Kidney (tissue), 14 donors: ENCODE measurements around the gene OR7D2. TPM values are rescaled to one million over a fixed set of nuclear protein-coding genes. Genes with fewer than 3 reads are reported as not detected.

Experiments
- DNase-seq, 5 donors: peaks; one replicate each; pipeline ENCODE4 v3.0.0-alpha.2; 2013 to 2020
- FAIRE-seq: peaks from 2 replicates; lab custom pipeline; 2012; peaks lifted over from hg19 to GRCh38; lab: Jason Lieb, UNC
- H3K27ac ChIP-seq, 2 donors: one replicate each; pipeline ENCODE4 v1.7.0; 2013; ENCODE audit warnings: low read depth in 2 of 2, low read length in 2 of 2, inconsistent platforms in 1 of 2
- H3K27me3 ChIP-seq: one replicate; pipeline ENCODE4 v1.7.1; 2013; ENCODE audit warnings: low read length, inconsistent platforms; ENCODE audit not compliant: control insufficient read depth, insufficient read depth
- H3K36me3 ChIP-seq, 3 donors: one replicate each; pipeline versions ENCODE4 v1.7.0 to v1.7.1; 2013; ENCODE audit warnings: low read length in 3 of 3, control low read depth in 1 of 3, inconsistent platforms in 1 of 3; ENCODE audit not compliant: insufficient read depth in 3 of 3, control insufficient read depth in 2 of 3
- H3K4me1 ChIP-seq, 3 donors: one replicate each; pipeline versions ENCODE4 v1.7.0 to v1.7.1; 2013; ENCODE audit warnings: low read length in 3 of 3, inconsistent platforms in 1 of 3, low read depth in 1 of 3; ENCODE audit not compliant: control insufficient read depth in 2 of 3, insufficient read depth in 2 of 3
- H3K4me3 ChIP-seq, 3 donors: one replicate each; pipeline versions ENCODE4 v1.7.0 to v1.8.1; 2013; ENCODE audit warnings: low read length in 3 of 3, control low read depth in 1 of 3, inconsistent platforms in 1 of 3
- H3K9ac ChIP-seq, 3 donors: one replicate each; pipeline versions ENCODE4 v1.7.0 to v1.7.1; 2013; ENCODE audit warnings: low read length in 3 of 3, control low read depth in 1 of 3, inconsistent platforms in 1 of 3
- H3K9me3 ChIP-seq, 3 donors: one replicate each; pipeline versions ENCODE4 v1.7.0 to v1.7.1; 2013; ENCODE audit warnings: low read length in 3 of 3, control low read depth in 1 of 3, inconsistent platforms in 1 of 3; ENCODE audit not compliant: control insufficient read depth in 2 of 3, insufficient read depth in 1 of 3
- intact Hi-C: fragments of 100-400 bp; cut with DNase I; formaldehyde crosslinking; loops from one replicate; pipeline ENCODE4 v1.11.1; 2022
- polyA plus RNA-seq: library from polyadenylated mRNA; stranded (reverse); fragments of 350-450 nt; fragmentation: Illumina TruSeq; extraction: RNeasy Lipid Tissue Mini Kit (QIAGEN cat#74804); gene quantifications from one replicate; pipeline ENCODE4 v1.2.3, GENCODE V29; 2014; ENCODE audit warnings: low read depth, low replicate concordance; ENCODE audit not compliant: insufficient read depth
- total RNA-seq: library from RNA; stranded (reverse); fragmentation: NEBNext Ultra II Directional; extraction: Animal tissue kit (Norgen Biotek cat#: 25700); gene quantifications from one replicate; pipeline ENCODE4 v1.2.1, GENCODE V29; 2021
- TF ChIP-seq, protein P1 (sequence below): IDR thresholded peaks from 3 replicates; pipeline ENCODE4 v1.5.1; 2012; ENCODE audit warnings: mild to moderate bottlenecking, moderate library complexity, borderline replicate concordance; ENCODE audit not compliant: insufficient read depth; ENCODE audit errors: extremely low read depth
- donor health status: control.
- donor health status: control.
- donor health status: control.
- donor health status: control.
- donor health status: control.
- donor health status: DM: yes; HTN: yes; CAD: no.
- donor health status: Normal renal cell carcinoma (clear cell type).

Gene OR7D2
- total and polyA plus RNA-seq, 2 donors from 2014 or later, result not detected

DNA sequence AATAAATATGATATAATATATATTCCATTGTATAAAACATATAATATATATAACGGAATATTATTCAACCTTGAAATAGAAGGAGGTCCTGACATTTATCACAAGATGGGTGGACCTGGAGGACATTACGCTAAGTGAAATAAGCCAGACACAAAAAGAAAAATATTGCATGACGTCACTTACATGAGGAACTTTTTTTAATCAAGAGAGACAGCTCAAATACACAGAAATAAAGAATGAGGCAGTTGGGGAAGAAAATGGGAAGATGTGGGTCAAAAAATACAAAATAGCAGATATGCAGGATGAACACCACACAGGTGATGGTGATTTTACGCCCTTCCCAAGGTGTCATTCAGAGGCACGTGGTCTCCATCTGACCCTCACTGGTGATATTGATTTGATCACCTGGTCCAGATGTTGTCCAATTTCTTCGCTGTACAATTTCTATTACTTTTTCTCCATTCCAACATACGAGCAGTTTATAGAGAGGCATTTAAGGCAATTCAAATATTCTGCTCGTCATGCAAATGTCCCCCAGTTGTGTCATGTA is 39.1 kb upstream of the OR7D2 start:
- H3K4me1 ChIP-seq, result peaks cover 0 to 11% (median 5%) of the 10 kb centered on the region in 3 donors
- DNase-seq (no peak), FAIRE-seq (no peak)
- H3K9me3 ChIP-seq, result peaks cover 0 to 3% (median 0%) of the 10 kb centered on the region in 3 donors
- H3K27me3 ChIP-seq, result no peaks in the 10 kb centered on the region
- H3K36me3 ChIP-seq, result no peaks in the 10 kb centered on the region
- peak overlapping the region; percentile 89 to 100 (median 92) for H3K9ac ChIP-seq
- no peak overlapping the region for H3K27ac ChIP-seq
- intact Hi-C loops, result no loop called here
- TF ChIP-seq, protein P1, sequence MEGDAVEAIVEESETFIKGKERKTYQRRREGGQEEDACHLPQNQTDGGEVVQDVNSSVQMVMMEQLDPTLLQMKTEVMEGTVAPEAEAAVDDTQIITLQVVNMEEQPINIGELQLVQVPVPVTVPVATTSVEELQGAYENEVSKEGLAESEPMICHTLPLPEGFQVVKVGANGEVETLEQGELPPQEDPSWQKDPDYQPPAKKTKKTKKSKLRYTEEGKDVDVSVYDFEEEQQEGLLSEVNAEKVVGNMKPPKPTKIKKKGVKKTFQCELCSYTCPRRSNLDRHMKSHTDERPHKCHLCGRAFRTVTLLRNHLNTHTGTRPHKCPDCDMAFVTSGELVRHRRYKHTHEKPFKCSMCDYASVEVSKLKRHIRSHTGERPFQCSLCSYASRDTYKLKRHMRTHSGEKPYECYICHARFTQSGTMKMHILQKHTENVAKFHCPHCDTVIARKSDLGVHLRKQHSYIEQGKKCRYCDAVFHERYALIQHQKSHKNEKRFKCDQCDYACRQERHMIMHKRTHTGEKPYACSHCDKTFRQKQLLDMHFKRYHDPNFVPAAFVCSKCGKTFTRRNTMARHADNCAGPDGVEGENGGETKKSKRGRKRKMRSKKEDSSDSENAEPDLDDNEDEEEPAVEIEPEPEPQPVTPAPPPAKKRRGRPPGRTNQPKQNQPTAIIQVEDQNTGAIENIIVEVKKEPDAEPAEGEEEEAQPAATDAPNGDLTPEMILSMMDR, result no peak
- H3K4me3 ChIP-seq, result peak overlapping the region; percentile 89 to 100 (median 98)

DNA sequence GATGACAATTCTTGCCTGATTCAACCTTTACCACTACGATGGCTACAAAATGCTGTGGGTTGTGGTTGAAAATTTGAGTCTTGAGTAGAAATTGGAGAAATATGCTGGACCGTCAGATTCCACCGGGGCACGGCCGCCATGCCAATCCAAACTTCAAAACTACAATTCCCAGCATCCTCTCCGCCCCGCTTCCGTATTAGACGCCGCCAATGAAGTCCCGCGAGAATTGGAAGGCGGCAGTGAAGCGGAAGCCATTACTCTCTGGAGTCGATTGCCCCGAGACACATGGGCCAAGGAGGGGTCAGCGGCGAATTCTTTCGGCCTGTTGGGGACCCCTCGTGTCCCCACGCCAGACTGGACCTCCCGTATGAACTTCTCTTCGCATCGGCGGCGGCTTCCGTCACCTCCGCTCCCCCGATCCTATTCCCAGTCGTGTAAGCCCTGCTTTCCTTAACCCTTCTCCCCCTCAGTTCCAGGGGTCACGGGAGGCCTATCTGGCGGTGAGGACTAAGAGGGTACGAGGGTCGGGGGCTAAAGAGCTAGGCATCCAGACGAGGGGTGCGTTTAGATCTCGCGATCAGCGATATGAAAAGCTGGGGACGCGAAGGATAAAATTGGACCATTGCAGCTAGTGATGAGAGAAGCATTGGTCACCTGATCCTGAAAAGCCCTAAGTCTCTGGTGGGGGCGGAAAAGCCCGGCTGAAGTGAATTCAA is 38.5 kb upstream of the OR7D2 start, which contains the start of gene ZNF317:
Gene ZNF317 (plus strand): TSS at position 239 of the 716 bp plus-strand sequence. CDS start 15,620 bp downstream, outside the sequence.
- peaks cover 0 to 11% (median 5%) of the 10 kb centered on the region in 3 donors for H3K4me1 ChIP-seq
- DNase-seq (peak; percentile 94 to 99 (median 95)), FAIRE-seq (peak; percentile 79)
- H3K36me3 ChIP-seq, result no peaks in the 10 kb centered on the region
- no peaks in the 10 kb centered on the region for H3K27me3 ChIP-seq
- intact Hi-C loops, result no loop called here
- peaks cover 1 to 9% (median 3%) of the 10 kb centered on the region in 3 donors for H3K9me3 ChIP-seq
- H3K27ac ChIP-seq, result peak within 1 kb of the TSS; percentile 93 to 96
- peak within 1 kb of the TSS; percentile 89 to 100 (median 97) for H3K9ac ChIP-seq
- TF ChIP-seq, protein P1, result no peak
- H3K4me3 ChIP-seq, result peak within 1 kb of the TSS; percentile 89 to 100 (median 98)

DNA sequence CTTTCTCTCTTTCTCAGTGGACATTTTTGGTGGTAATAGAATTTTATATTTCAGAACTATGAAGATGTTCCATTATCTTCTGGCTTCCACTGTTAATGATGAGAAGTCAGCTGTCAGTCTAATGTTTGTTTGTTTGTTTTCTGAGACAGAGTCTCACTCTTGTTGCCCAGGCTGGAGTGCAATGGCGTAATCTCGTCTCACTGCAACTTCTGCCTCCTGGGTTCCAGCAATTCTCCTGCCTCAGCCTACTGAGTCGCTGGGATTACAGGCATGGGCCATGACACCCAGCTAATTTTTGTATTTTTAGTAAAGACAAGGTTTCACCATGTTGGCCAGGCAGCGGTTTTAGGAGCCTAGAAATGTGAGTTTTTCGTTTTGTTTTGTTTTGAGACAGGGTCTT is 33.9 kb upstream of the OR7D2 start:
- Histone ChIP-seq H3K36me3 (peaks cover 0 to 5% (median 0%) of the 10 kb centered on the region in 3 donors), H3K9ac (no peak overlapping the region), H3K4me1 (peaks cover 0 to 8% (median 3%) of the 10 kb centered on the region in 3 donors), H3K9me3 (peaks cover 3 to 12% (median 4%) of the 10 kb centered on the region in 3 donors), H3K4me3 (no peak overlapping the region), H3K27me3 (no peaks in the 10 kb centered on the region), H3K27ac (no peak overlapping the region)
- FAIRE-seq, result no peak
- TF ChIP-seq, protein P1, result no peak
- DNase-seq, result peak in 2 of 5 donors; percentile 10 to 14
- intact Hi-C loops, result no loop called here
